Osteoblast (primary cell): ENCODE data around the gene DIAPH3. TPM values are rescaled to one million over a fixed set of nuclear protein-coding genes. Genes with fewer than 3 reads are reported as not detected.
A peak's percentile ranks its signal among the peaks of the same experiment; 100 is the strongest.

ENCODE experiments used
- DNase-seq: peaks from one replicate; pipeline ENCODE4 v3.0.0; 2011; ENCODE audit warnings: low spot score, mixed read lengths; ENCODE audit not compliant: insufficient read length; ENCODE audit errors: missing footprints
- H2AFZ ChIP-seq: 2 replicates; pipeline ENCODE4 v1.6.0; 2011; ENCODE audit warnings: mild to moderate bottlenecking, low read length
- H3K27ac ChIP-seq: 2 replicates; pipeline ENCODE4 v1.5.1; 2011; ENCODE audit warnings: mild to moderate bottlenecking, low read depth, low read length, moderate library complexity
- H3K27me3 ChIP-seq: 2 replicates; pipeline ENCODE4 v1.6.0; 2012; ENCODE audit warnings: mild to moderate bottlenecking, control low read depth, inconsistent platforms, low read length, moderate library complexity; ENCODE audit not compliant: insufficient read depth
- H3K36me3 ChIP-seq: 2 replicates; pipeline ENCODE4 v1.5.1; 2011; ENCODE audit warnings: mild to moderate bottlenecking, low read length, control low read depth, moderate library complexity; ENCODE audit not compliant: insufficient read depth
- H3K4me1 ChIP-seq: 2 replicates; pipeline ENCODE4 v1.5.1; 2011; ENCODE audit warnings: mild to moderate bottlenecking, low read length, control low read depth, moderate library complexity; ENCODE audit not compliant: insufficient read depth
- H3K4me2 ChIP-seq: 2 replicates; pipeline ENCODE4 v1.6.0; 2011; ENCODE audit warnings: mild to moderate bottlenecking, low read length; ENCODE audit not compliant: insufficient read depth
- H3K4me3 ChIP-seq: fragments of 200-600 bp; sonication (generic); 3 replicates; pipeline ENCODE4 v1.5.1; 2012; ENCODE audit warnings: mild to moderate bottlenecking, low read length, inconsistent platforms; ENCODE audit not compliant: insufficient read depth
- H3K79me2 ChIP-seq: 2 replicates; pipeline ENCODE4 v1.6.0; 2012; ENCODE audit warnings: mild to moderate bottlenecking, low read length, control low read depth, inconsistent platforms; ENCODE audit not compliant: insufficient read depth
- H3K9me3 ChIP-seq: 2 replicates; pipeline ENCODE4 v1.5.1; 2011; ENCODE audit warnings: low read depth, low read length, control low read depth
- H4K20me1 ChIP-seq: 2 replicates; pipeline ENCODE4 v1.6.0; 2012; ENCODE audit warnings: mild to moderate bottlenecking, low read length, control low read depth; ENCODE audit not compliant: insufficient read depth
- CTCF ChIP-seq: IDR thresholded peaks from 2 replicates; pipeline ENCODE4 v1.5.1; 2011; ENCODE audit warnings: mild to moderate bottlenecking, low read depth, low read length, moderate library complexity; ENCODE audit errors: extremely low read depth
- total RNA-seq: library from RNA; depleted of rRNA; stranded (reverse); fragments of >200 nt; gene quantifications from 2 replicates; pipeline ENCODE4 v1.2.3, GENCODE V29; 2012

The DIAPH3 gene
- total RNA-seq, 1 donor = 8.3 TPM

- no peaks in the 10 kb centered on the region for H3K9me3 ChIP-seq
- DNase-seq = no peak
- H3K27ac ChIP-seq = no peak overlapping the region
- H3K4me2 ChIP-seq = no peak overlapping the region
- no peaks in the 10 kb centered on the region for H3K27me3 ChIP-seq
- H3K79me2 ChIP-seq = peaks cover 91% of the 10 kb centered on the region
- no peak for TF ChIP-seq CTCF
- no peak overlapping the region for H2AFZ ChIP-seq
- H3K4me1 ChIP-seq = peaks cover 25% of the 10 kb centered on the region
- no peaks in the 10 kb centered on the region for H4K20me1 ChIP-seq
- H3K4me3 ChIP-seq = no peak overlapping the region
- no peaks in the 10 kb centered on the region for H3K36me3 ChIP-seq
These were observed 20.0 kb downstream of the DIAPH3 start for GRCh38 chr13:60143775-60144174.

DNA sequence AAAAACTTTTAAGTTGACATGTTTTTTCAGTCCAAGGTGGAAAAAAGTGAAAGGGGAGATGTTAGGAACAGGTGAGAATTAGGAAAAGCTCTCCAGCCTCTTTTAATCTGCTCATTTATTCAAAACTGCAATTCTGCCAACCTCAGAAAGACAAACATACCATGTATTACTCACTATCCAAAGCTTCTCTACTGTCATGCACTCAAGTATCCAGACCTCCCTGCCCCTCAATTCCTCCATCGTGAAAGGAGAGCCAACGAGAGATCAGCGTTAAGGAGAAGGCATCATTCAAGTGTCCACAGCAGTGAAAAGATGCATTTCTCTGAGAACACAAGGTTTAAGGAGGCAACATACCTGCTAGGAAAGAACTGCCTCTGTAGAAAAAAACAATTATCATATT is 24.5 kb downstream of the DIAPH3 start:
- Histone ChIP-seq H3K27ac (peak overlapping the region; percentile 71), H2AFZ (peak overlapping the region; percentile 48), H3K79me2 (peaks cover 87% of the 10 kb centered on the region), H4K20me1 (no peaks in the 10 kb centered on the region), H3K4me3 (peak overlapping the region; percentile 54), H3K4me1 (peaks cover 28% of the 10 kb centered on the region), H3K36me3 (no peaks in the 10 kb centered on the region), H3K4me2 (peak overlapping the region; percentile 79), H3K9me3 (no peaks in the 10 kb centered on the region), H3K27me3 (no peaks in the 10 kb centered on the region)
- peak; percentile 63 for DNase-seq
- TF ChIP-seq CTCF = no peak

DNA sequence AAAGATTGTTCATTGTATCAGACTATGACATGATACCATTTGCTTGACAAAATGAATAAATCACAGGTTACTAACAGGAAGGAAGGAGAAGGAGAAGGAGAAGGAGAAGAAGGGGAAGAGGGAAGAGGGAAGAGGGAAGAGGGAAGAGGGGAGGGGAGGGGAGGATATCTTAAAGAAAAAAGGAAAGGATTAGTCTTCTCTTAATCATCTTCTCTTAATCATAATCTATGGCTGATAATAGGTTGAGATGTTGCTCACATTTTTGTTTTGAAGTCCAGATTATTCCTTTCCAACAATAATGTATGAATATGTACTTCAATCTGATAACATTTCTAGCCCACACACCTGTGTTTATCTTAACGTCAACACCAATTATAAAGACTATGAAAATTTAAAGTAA is 25.1 kb downstream of the DIAPH3 start:
- Histone ChIP-seq H2AFZ (no peak overlapping the region), H3K27ac (peak overlapping the region; percentile 71), H3K4me3 (no peak overlapping the region), H3K79me2 (peaks cover 87% of the 10 kb centered on the region), H3K9me3 (no peaks in the 10 kb centered on the region), H3K36me3 (no peaks in the 10 kb centered on the region), H3K4me2 (peak overlapping the region; percentile 79), H3K4me1 (peaks cover 28% of the 10 kb centered on the region), H4K20me1 (no peaks in the 10 kb centered on the region), H3K27me3 (no peaks in the 10 kb centered on the region)
- DNase-seq = no peak
- no peak for TF ChIP-seq CTCF

GRCh38 chr13:60137911-60138560 is 25.7 kb downstream of the DIAPH3 start:
- Histone ChIP-seq H3K9me3 (no peaks in the 10 kb centered on the region), H3K4me3 (no peak overlapping the region), H4K20me1 (no peaks in the 10 kb centered on the region), H3K27me3 (no peaks in the 10 kb centered on the region), H3K4me1 (peaks cover 28% of the 10 kb centered on the region), H3K27ac (peak overlapping the region; percentile 71), H3K4me2 (no peak overlapping the region), H3K36me3 (no peaks in the 10 kb centered on the region), H2AFZ (no peak overlapping the region), H3K79me2 (peaks cover 84% of the 10 kb centered on the region)
- no peak for DNase-seq
- no peak for TF ChIP-seq CTCF
